Astrocyte (in vitro differentiated cells and primary cell): Measurements from ENCODE around the gene ASF1B. TPM values are rescaled to one million over a fixed set of nuclear protein-coding genes. Genes with fewer than 3 reads are reported as not detected.

Source experiments
- DNase-seq: peaks from one replicate; pipeline ENCODE4 v3.0.0-alpha.2; 2010; ENCODE audit warnings: low read depth
- FAIRE-seq: peaks from 2 replicates; lab custom pipeline; 2011; peaks lifted over from hg19 to GRCh38; lab: Jason Lieb, UNC
- H2AFZ ChIP-seq: 2 replicates; pipeline ENCODE4 v1.6.0; 2012; ENCODE audit warnings: low read depth, low read length, inconsistent platforms
- H3K27ac ChIP-seq: 2 replicates; pipeline ENCODE4 v1.5.1; 2011; ENCODE audit warnings: low read depth, low read length, inconsistent platforms
- H3K27me3 ChIP-seq: 2 replicates; pipeline ENCODE4 v1.6.0; 2011; ENCODE audit warnings: low read length, inconsistent platforms; ENCODE audit not compliant: insufficient read depth
- H3K36me3 ChIP-seq: 2 replicates; pipeline ENCODE4 v1.5.1; 2011; ENCODE audit warnings: low read length, inconsistent platforms; ENCODE audit not compliant: insufficient read depth
- H3K4me1 ChIP-seq: 2 replicates; pipeline ENCODE4 v1.5.1; 2011; ENCODE audit warnings: low read length, inconsistent platforms; ENCODE audit not compliant: insufficient read depth
- H3K4me2 ChIP-seq: 2 replicates; pipeline ENCODE4 v1.6.0; 2012; ENCODE audit warnings: low read length, inconsistent platforms
- H3K4me3 ChIP-seq: 2 replicates; pipeline ENCODE4 v1.5.1; 2011; ENCODE audit warnings: low read depth, mild to moderate bottlenecking, low read length, inconsistent platforms; ENCODE audit not compliant: insufficient read depth
- H3K79me2 ChIP-seq: 2 replicates; pipeline ENCODE4 v1.6.0; 2012; ENCODE audit warnings: mild to moderate bottlenecking, low read length, inconsistent platforms; ENCODE audit not compliant: insufficient read depth
- H3K9ac ChIP-seq: 2 replicates; pipeline ENCODE4 v1.6.0; 2012; ENCODE audit warnings: mild to moderate bottlenecking, low read length, inconsistent platforms
- H3K9me3 ChIP-seq: 2 replicates; pipeline ENCODE4 v1.5.1; 2012; ENCODE audit warnings: low read depth, mild to moderate bottlenecking, low read length, inconsistent platforms; ENCODE audit not compliant: insufficient read depth
- H4K20me1 ChIP-seq: 2 replicates; pipeline ENCODE4 v1.6.0; 2012; ENCODE audit warnings: low read length, inconsistent platforms; ENCODE audit not compliant: insufficient read depth
- H3K27ac Mint-ChIP-seq: one replicate; pipeline ENCODE4 v1.8.0; 2021; ENCODE audit warnings: mild to moderate bottlenecking, mixed read lengths; ENCODE audit not compliant: unreplicated experiment
- H3K27me3 Mint-ChIP-seq: one replicate; pipeline ENCODE4 v1.8.0; 2021; ENCODE audit warnings: low read depth, mixed read lengths; ENCODE audit not compliant: unreplicated experiment
- H3K36me3 Mint-ChIP-seq: one replicate; pipeline ENCODE4 v1.8.0; 2021; ENCODE audit warnings: low read depth, mixed read lengths; ENCODE audit not compliant: unreplicated experiment
- H3K4me1 Mint-ChIP-seq: one replicate; pipeline ENCODE4 v1.8.0; 2021; ENCODE audit warnings: low read depth, mixed read lengths; ENCODE audit not compliant: unreplicated experiment
- H3K4me3 Mint-ChIP-seq: one replicate; pipeline ENCODE4 v1.8.0; 2021; ENCODE audit warnings: mild to moderate bottlenecking, moderate library complexity, mixed read lengths; ENCODE audit not compliant: unreplicated experiment
- H3K9me3 Mint-ChIP-seq: one replicate; pipeline ENCODE4 v1.8.0; 2021; ENCODE audit warnings: mild to moderate bottlenecking, mixed read lengths; ENCODE audit not compliant: unreplicated experiment
- EZH2 ChIP-seq: IDR thresholded peaks from 2 replicates; pipeline ENCODE4 v1.6.1; 2012; ENCODE audit warnings: mild to moderate bottlenecking, low read length, inconsistent platforms; ENCODE audit not compliant: insufficient read depth
- total RNA-seq: library from RNA; stranded (reverse); gene quantifications from 2 replicates; pipeline ENCODE4 v1.2.1, GENCODE V29; 2021
- TF ChIP-seq, protein P1 (sequence below): IDR thresholded peaks from 2 replicates; pipeline ENCODE4 v1.5.1; 2011; ENCODE audit warnings: low read depth, mild to moderate bottlenecking, inconsistent platforms, low read length, moderate library complexity; ENCODE audit not compliant: insufficient read depth

ASF1B gene
- total RNA-seq, 1 donor from 2014 or later, result 1.9 TPM

DNA sequence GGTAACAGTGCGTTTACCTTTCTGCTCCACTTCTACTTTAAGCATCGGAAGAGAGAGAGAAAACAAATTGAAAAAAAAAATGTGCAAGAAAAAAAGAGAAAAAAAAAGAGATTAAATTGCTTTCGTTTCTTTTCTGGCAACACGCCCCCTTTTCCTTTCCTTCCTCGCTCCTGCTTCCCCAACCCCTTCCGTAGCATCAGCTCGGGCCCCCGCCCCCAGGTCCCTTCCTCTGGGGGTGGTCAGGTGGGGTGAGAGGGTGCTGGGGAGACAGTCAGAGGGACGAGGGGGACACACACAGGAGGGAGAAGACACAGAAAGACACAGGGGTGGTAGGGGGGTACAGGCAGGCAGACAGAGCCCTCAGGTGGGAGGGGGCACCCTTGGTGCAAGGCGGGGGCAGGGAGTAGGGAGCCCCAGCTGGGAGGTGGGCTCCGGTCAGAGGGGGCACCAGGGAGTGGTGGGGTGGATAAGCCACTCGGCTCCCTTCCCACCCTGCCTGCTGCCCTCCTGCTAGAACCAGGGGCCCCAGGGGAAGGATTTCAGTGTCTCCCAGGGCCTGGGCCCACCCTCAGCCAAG, 30.7 kb upstream of the ASF1B start:
- peaks cover 3% of the 10 kb centered on the region for H3K4me1 Mint-ChIP-seq

DNA sequence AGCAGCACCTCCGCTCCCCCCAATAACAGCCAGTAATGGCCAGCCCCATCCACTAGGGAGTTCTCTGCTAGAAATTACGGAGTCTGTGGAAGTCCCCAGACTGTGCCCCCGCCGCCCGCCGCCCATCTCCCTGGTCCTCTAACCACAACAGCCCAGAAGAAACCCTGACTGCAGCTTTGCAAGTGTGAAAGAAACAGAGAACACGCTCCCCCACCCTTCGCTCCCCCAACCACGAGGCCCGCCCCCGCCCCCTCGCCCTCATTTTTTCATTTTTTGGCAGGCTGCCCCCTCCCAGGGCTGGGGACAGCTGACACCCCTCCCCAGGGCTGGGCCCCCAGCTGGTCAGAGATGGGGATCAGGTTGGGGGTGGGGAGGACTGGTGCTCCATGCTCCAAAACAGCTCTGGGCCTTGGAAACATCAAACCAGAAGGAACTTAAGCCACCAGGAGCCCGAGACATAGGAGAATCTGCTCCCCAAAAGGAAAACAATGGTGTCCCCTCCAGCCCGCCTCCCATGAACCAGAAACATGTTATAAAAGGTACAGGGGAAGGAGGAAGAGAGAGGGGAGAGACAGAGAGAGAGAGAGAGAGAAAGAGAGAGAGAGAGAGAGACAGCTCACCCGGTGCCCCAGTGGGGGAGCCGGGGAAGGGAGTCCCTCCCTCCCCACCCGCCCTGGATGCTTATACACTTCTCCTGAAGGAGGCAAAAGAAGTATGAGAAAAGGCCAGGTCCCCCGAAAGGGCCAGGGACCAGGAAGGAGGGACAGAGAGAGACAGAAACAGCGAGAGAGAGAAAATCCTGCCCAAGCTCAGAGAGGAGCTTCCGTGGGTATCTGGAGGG, 29.8 kb upstream of the ASF1B start:
- no peak overlapping the region for H2AFZ ChIP-seq
- no peaks in the 10 kb centered on the region for H3K9me3 ChIP-seq
- Mint-ChIP-seq H3K27me3 (no peaks in the 10 kb centered on the region), H3K36me3 (peaks cover 16% of the 10 kb centered on the region), H3K27ac (no peak overlapping the region), H3K4me1 (peaks cover 3% of the 10 kb centered on the region), H3K9me3 (no peaks in the 10 kb centered on the region), H3K4me3 (no peak overlapping the region)
- H3K27ac ChIP-seq, result no peak overlapping the region
- H3K4me1 ChIP-seq, result no peaks in the 10 kb centered on the region
- FAIRE-seq (no peak), DNase-seq (no peak)
- no peaks in the 10 kb centered on the region for H3K36me3 ChIP-seq
- no peaks in the 10 kb centered on the region for H3K79me2 ChIP-seq
- H3K27me3 ChIP-seq, result no peaks in the 10 kb centered on the region
- H3K4me3 ChIP-seq, result no peak overlapping the region
- no peaks in the 10 kb centered on the region for H4K20me1 ChIP-seq
- H3K9ac ChIP-seq, result no peak overlapping the region
- no peak for TF ChIP-seq EZH2
- TF ChIP-seq, protein P1, sequence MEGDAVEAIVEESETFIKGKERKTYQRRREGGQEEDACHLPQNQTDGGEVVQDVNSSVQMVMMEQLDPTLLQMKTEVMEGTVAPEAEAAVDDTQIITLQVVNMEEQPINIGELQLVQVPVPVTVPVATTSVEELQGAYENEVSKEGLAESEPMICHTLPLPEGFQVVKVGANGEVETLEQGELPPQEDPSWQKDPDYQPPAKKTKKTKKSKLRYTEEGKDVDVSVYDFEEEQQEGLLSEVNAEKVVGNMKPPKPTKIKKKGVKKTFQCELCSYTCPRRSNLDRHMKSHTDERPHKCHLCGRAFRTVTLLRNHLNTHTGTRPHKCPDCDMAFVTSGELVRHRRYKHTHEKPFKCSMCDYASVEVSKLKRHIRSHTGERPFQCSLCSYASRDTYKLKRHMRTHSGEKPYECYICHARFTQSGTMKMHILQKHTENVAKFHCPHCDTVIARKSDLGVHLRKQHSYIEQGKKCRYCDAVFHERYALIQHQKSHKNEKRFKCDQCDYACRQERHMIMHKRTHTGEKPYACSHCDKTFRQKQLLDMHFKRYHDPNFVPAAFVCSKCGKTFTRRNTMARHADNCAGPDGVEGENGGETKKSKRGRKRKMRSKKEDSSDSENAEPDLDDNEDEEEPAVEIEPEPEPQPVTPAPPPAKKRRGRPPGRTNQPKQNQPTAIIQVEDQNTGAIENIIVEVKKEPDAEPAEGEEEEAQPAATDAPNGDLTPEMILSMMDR, result no peak
- H3K4me2 ChIP-seq, result no peak overlapping the region

More for the DNA sequence above, 30.7 kb upstream of the ASF1B start:
- Histone ChIP-seq H3K36me3 (no peaks in the 10 kb centered on the region), H3K79me2 (no peaks in the 10 kb centered on the region), H3K4me1 (no peaks in the 10 kb centered on the region), H3K9ac (no peak overlapping the region), H3K4me3 (no peak overlapping the region), H3K27me3 (no peaks in the 10 kb centered on the region), H2AFZ (no peak overlapping the region), H3K9me3 (no peaks in the 10 kb centered on the region), H3K27ac (no peak overlapping the region), H3K4me2 (no peak overlapping the region), H4K20me1 (no peaks in the 10 kb centered on the region)
- DNase-seq (no peak), FAIRE-seq (no peak)
- Mint-ChIP-seq H3K9me3 (no peaks in the 10 kb centered on the region), H3K27ac (no peak overlapping the region), H3K4me3 (no peak overlapping the region), H3K27me3 (no peaks in the 10 kb centered on the region), H3K36me3 (peaks cover 23% of the 10 kb centered on the region)
- TF ChIP-seq EZH2, result no peak
- TF ChIP-seq, protein P1, result no peak
